Mesenchymal stem cell (in vitro differentiated cells and primary cell): ENCODE results near the gene SUPT5H.

Experiments used
- DNase-seq: peaks from one replicate; pipeline ENCODE4 v3.0.0-alpha.2; 2013
- H2AFZ ChIP-seq: one replicate; pipeline ENCODE4 v1.6.1; 2013; ENCODE audit warnings: low read depth, mild to moderate bottlenecking, control low read depth, inconsistent platforms, low read length, moderate library complexity
- H2AK5ac ChIP-seq: 2 replicates; pipeline ENCODE4 v1.6.1; 2013; ENCODE audit warnings: low read length, moderate library complexity, mild to moderate bottlenecking, inconsistent platforms; ENCODE audit not compliant: severe bottlenecking
- H2BK120ac ChIP-seq: one replicate; pipeline ENCODE4 v1.6.1; 2013; ENCODE audit warnings: low read depth, mild to moderate bottlenecking, inconsistent platforms, low read length, moderate library complexity
- H2BK12ac ChIP-seq, 2 experiments: one replicate each; pipeline ENCODE4 v1.6.1; 2013; ENCODE audit warnings: inconsistent platforms in 2 of 2, low read length in 2 of 2, mild to moderate bottlenecking in 2 of 2, moderate library complexity in 2 of 2, control low read depth in 1 of 2
- H2BK15ac ChIP-seq: one replicate; pipeline ENCODE4 v1.6.1; 2013; ENCODE audit warnings: mild to moderate bottlenecking, low read depth, inconsistent platforms; ENCODE audit not compliant: poor library complexity, severe bottlenecking
- H2BK5ac ChIP-seq: 2 replicates; pipeline ENCODE4 v1.6.1; 2013; ENCODE audit warnings: low read depth, mild to moderate bottlenecking, low read length, control low read depth, inconsistent platforms; ENCODE audit not compliant: poor library complexity, severe bottlenecking
- H3K14ac ChIP-seq, 2 experiments: one replicate each; pipeline ENCODE4 v1.6.1; 2013; ENCODE audit warnings: inconsistent platforms in 2 of 2, low read length in 2 of 2, control low read depth in 1 of 2, mild to moderate bottlenecking in 1 of 2, moderate library complexity in 1 of 2
- H3K18ac ChIP-seq, 2 experiments: one replicate each; pipeline ENCODE4 v1.6.1; 2013; ENCODE audit warnings: inconsistent platforms in 2 of 2, low read length in 2 of 2, control low read depth in 1 of 2, low read depth in 1 of 2, mild to moderate bottlenecking in 1 of 2
- H3K23ac ChIP-seq, 2 experiments: one replicate each; pipeline ENCODE4 v1.6.1; 2013; ENCODE audit warnings: inconsistent platforms in 2 of 2, low read length in 2 of 2, mild to moderate bottlenecking in 2 of 2, moderate library complexity in 2 of 2, control low read depth in 1 of 2
- H3K27ac ChIP-seq: 2 replicates; pipeline ENCODE4 v1.5.1; 2013; ENCODE audit warnings: mild to moderate bottlenecking, moderate library complexity, low read length, control low read depth, inconsistent platforms; ENCODE audit not compliant: poor library complexity, severe bottlenecking
- H3K27me3 ChIP-seq, 2 experiments: 2 replicates each; pipeline versions ENCODE4 v1.6.1 to v1.7.0; 2013; ENCODE audit warnings: low read length in 2 of 2, mild to moderate bottlenecking in 2 of 2, moderate library complexity in 2 of 2, control low read depth in 1 of 2, inconsistent platforms in 1 of 2; ENCODE audit not compliant: control insufficient read depth in 1 of 2, insufficient read depth in 1 of 2
- H3K36me3 ChIP-seq, 2 experiments: 2 replicates each; pipeline versions ENCODE4 v1.6.1 to v1.7.0; 2013; ENCODE audit warnings: low read length in 2 of 2, control low read depth in 1 of 2, inconsistent platforms in 1 of 2, low read depth in 1 of 2, mild to moderate bottlenecking in 1 of 2; ENCODE audit not compliant: insufficient read depth in 2 of 2, control insufficient read depth in 1 of 2
- H3K4ac ChIP-seq, 2 experiments: one replicate each; pipeline ENCODE4 v1.6.1; 2013; ENCODE audit warnings: inconsistent platforms in 2 of 2, low read length in 2 of 2, mild to moderate bottlenecking in 2 of 2, moderate library complexity in 2 of 2, control low read depth in 1 of 2, low read depth in 1 of 2
- H3K4me1 ChIP-seq: 2 replicates; pipeline ENCODE4 v1.6.1; 2013; ENCODE audit warnings: low read depth, low read length, control low read depth; ENCODE audit not compliant: control insufficient read depth, insufficient read depth
- H3K4me2 ChIP-seq: 2 replicates; pipeline ENCODE4 v1.6.1; 2013; ENCODE audit warnings: low read length, mild to moderate bottlenecking, inconsistent platforms; ENCODE audit not compliant: poor library complexity, severe bottlenecking
- H3K4me3 ChIP-seq, 2 experiments: 2 replicates each; pipeline versions ENCODE4 v1.5.1 to v1.7.0; 2013; ENCODE audit warnings: low read length in 2 of 2, mild to moderate bottlenecking in 2 of 2, control low read depth in 1 of 2, low read depth in 1 of 2; ENCODE audit not compliant: insufficient read depth in 1 of 2
- H3K79me1 ChIP-seq: replicated peaks from 2 replicates; pipeline ENCODE4 v1.6.1; 2013; ENCODE audit warnings: mild to moderate bottlenecking, control low read depth, low read length, inconsistent platforms; ENCODE audit not compliant: poor library complexity, severe bottlenecking
- H3K9ac ChIP-seq: 2 replicates; pipeline ENCODE4 v1.7.0; 2013; ENCODE audit warnings: mild to moderate bottlenecking, low read length, moderate library complexity
- H3K9me3 ChIP-seq: 2 replicates; pipeline ENCODE4 v1.7.0; 2013; ENCODE audit warnings: mild to moderate bottlenecking, low read length; ENCODE audit not compliant: control insufficient read depth
- H4K8ac ChIP-seq: one replicate; pipeline ENCODE4 v1.6.1; 2013; ENCODE audit warnings: inconsistent platforms, mild to moderate bottlenecking, low read length, moderate library complexity
- H4K91ac ChIP-seq: one replicate; pipeline ENCODE4 v1.6.1; 2013; ENCODE audit warnings: mild to moderate bottlenecking, low read length, inconsistent platforms
- WGBS: methylation state at CpG from one replicate; pipeline ENCODE4 v1.1.7; 2013; ENCODE audit warnings: mixed read lengths; 5-methylcytosine and 5-hydroxymethylcytosine counted together

The SUPT5H gene

GRCh38 chr19:39501340-39501739, 56.0 kb downstream of the SUPT5H start:
- H3K23ac ChIP-seq = no peak overlapping the region
- peaks cover 66 to 81% of the 10 kb centered on the region in 2 experiments for H3K27me3 ChIP-seq
- no peak overlapping the region for H3K14ac ChIP-seq
- no peak overlapping the region for H2AK5ac ChIP-seq
- no peak for DNase-seq
- WGBS = 72% methylated on average over 5 of the region's 5 CpGs
- no peak overlapping the region for H3K4ac ChIP-seq
- H3K79me1 ChIP-seq = no peaks in the 10 kb centered on the region
- no peaks in the 10 kb centered on the region for H3K36me3 ChIP-seq
- no peak overlapping the region for H2BK120ac ChIP-seq
- H4K8ac ChIP-seq = no peak overlapping the region
- H2BK12ac ChIP-seq = no peak overlapping the region
- no peak overlapping the region for H3K4me2 ChIP-seq
- no peak overlapping the region for H3K4me3 ChIP-seq
- no peak overlapping the region for H2BK5ac ChIP-seq
- peaks cover 24% of the 10 kb centered on the region for H3K4me1 ChIP-seq
- no peak overlapping the region for H2BK15ac ChIP-seq
- H4K91ac ChIP-seq = no peak overlapping the region
- no peak overlapping the region for H3K27ac ChIP-seq
- H3K9me3 ChIP-seq = no peaks in the 10 kb centered on the region
- no peak overlapping the region for H3K9ac ChIP-seq
- no peak overlapping the region for H3K18ac ChIP-seq
- no peak overlapping the region for H2AFZ ChIP-seq

- no peaks in the 10 kb centered on the region for H3K79me1 ChIP-seq
- no peak overlapping the region for H3K4me3 ChIP-seq
- no peak overlapping the region for H3K18ac ChIP-seq
- no peak overlapping the region for H2BK5ac ChIP-seq
- no peak overlapping the region for H2BK15ac ChIP-seq
- H3K23ac ChIP-seq = no peak overlapping the region
- no peak overlapping the region for H3K9ac ChIP-seq
- H3K14ac ChIP-seq = no peak overlapping the region
- H3K9me3 ChIP-seq = no peaks in the 10 kb centered on the region
- H3K27me3 ChIP-seq = peaks cover 66 to 80% of the 10 kb centered on the region in 2 experiments
- no peak overlapping the region for H2AK5ac ChIP-seq
- WGBS = 33% methylated on average over 43 of the region's 69 CpGs
- H2BK120ac ChIP-seq = no peak overlapping the region
- peak; percentile 53 for DNase-seq
- no peak overlapping the region for H2AFZ ChIP-seq
- H3K36me3 ChIP-seq = no peaks in the 10 kb centered on the region
- peaks cover 31% of the 10 kb centered on the region for H3K4me1 ChIP-seq
- no peak overlapping the region for H2BK12ac ChIP-seq
- H4K91ac ChIP-seq = no peak overlapping the region
- H3K27ac ChIP-seq = no peak overlapping the region
- peak overlapping the region; percentile 21 for H4K8ac ChIP-seq
- no peak overlapping the region for H3K4ac ChIP-seq
- H3K4me2 ChIP-seq = no peak overlapping the region
Measured at GRCh38 chr19:39502640-39503417, 57.4 kb downstream of the SUPT5H start.

GRCh38 chr19:39506598-39506943, 61.2 kb downstream of the SUPT5H start:
- Histone ChIP-seq H3K9me3 (no peaks in the 10 kb centered on the region), H2BK15ac (no peak overlapping the region), H3K27me3 (peaks cover 43 to 62% of the 10 kb centered on the region in 2 experiments), H4K91ac (no peak overlapping the region), H2AK5ac (no peak overlapping the region), H4K8ac (peak overlapping the region; percentile 35), H3K23ac (peak overlapping the region in 1 of 2 experiments; percentile 84), H2BK12ac (no peak overlapping the region), H2AFZ (peak overlapping the region; percentile 94), H3K18ac (peak overlapping the region in 1 of 2 experiments; percentile 49), H3K27ac (no peak overlapping the region), H3K4me1 (peaks cover 16% of the 10 kb centered on the region), H2BK5ac (no peak overlapping the region), H3K4me2 (peak overlapping the region; percentile 87), H3K36me3 (no peaks in the 10 kb centered on the region), H3K14ac (no peak overlapping the region), H3K4ac (no peak overlapping the region), H2BK120ac (no peak overlapping the region), H3K4me3 (peak overlapping the region; percentile 68 to 79), H3K9ac (no peak overlapping the region), H3K79me1 (no peaks in the 10 kb centered on the region)
- DNase-seq = no peak
- 67% methylated on average over 7 of the region's 7 CpGs for WGBS

GRCh38 chr19:39506944-39507714, 61.7 kb downstream of the SUPT5H start:
- Histone ChIP-seq H3K4me2 (peak overlapping the region; percentile 87), H3K9ac (peak overlapping the region; percentile 45), H3K36me3 (no peaks in the 10 kb centered on the region), H2AK5ac (no peak overlapping the region), H4K91ac (no peak overlapping the region), H3K14ac (no peak overlapping the region), H3K4me3 (peak overlapping the region; percentile 68 to 79), H3K27me3 (peaks cover 43 to 64% of the 10 kb centered on the region in 2 experiments), H2AFZ (peak overlapping the region; percentile 94), H3K4ac (no peak overlapping the region), H3K9me3 (no peaks in the 10 kb centered on the region), H2BK120ac (no peak overlapping the region), H3K4me1 (peaks cover 16% of the 10 kb centered on the region), H2BK5ac (no peak overlapping the region), H2BK12ac (no peak overlapping the region), H2BK15ac (peak overlapping the region; percentile 19), H3K79me1 (no peaks in the 10 kb centered on the region), H3K27ac (no peak overlapping the region), H3K23ac (peak overlapping the region in 1 of 2 experiments; percentile 5), H4K8ac (peak overlapping the region; percentile 94), H3K18ac (peak overlapping the region in 1 of 2 experiments; percentile 65)
- peak; percentile 63 for DNase-seq
- 5% methylated on average over 71 of the region's 96 CpGs for WGBS
